ENCODE data around the gene MRPL49.

The MRPL49 gene

GRCh38 chr11:65119670-65119995 is 2.5 kb upstream of the MRPL49 start:
- TF ChIP-seq ZNF274 (IDR thresholded peaks at IDR 0.05; ENCODE audit: low read depth, low read length): no peak
- H3K4me3 ChIP-seq (ENCODE audit: low read length): no peak overlapping the region

- TF ChIP-seq ZNF274 (IDR thresholded peaks at IDR 0.05; ENCODE audit: low read depth, low read length): no peak
- H3K4me3 ChIP-seq (ENCODE audit: low read length): peak overlapping the region; percentile 76
Measured at GRCh38 chr11:65120831-65121230, 1.3 kb upstream of the MRPL49 start.

GRCh38 chr11:65121447-65121864 is 665 bp upstream of the MRPL49 start:
- no peak for TF ChIP-seq ZNF274 (IDR thresholded peaks at IDR 0.05; ENCODE audit: low read depth, low read length)
- H3K4me3 ChIP-seq (ENCODE audit: low read length): peak overlapping the region; percentile 76

- no peak for TF ChIP-seq ZNF274 (IDR thresholded peaks at IDR 0.05; ENCODE audit: low read depth, low read length)
Measured at GRCh38 chr11:65124480-65125196, 2.5 kb downstream of the MRPL49 start.

GRCh38 chr11:65125197-65126056 is 3.3 kb downstream of the MRPL49 start:
- TF ChIP-seq ZNF274 (IDR thresholded peaks at IDR 0.05; ENCODE audit: low read depth, low read length): no peak
- H3K4me3 ChIP-seq (ENCODE audit: low read length): no peak overlapping the region

More at GRCh38 chr11:65124480-65125196, 2.5 kb downstream of the MRPL49 start:
- H3K4me3 ChIP-seq (ENCODE audit: low read length): no peak overlapping the region

GRCh38 chr11:65126624-65127274 is 4.6 kb downstream of the MRPL49 start:
- no peak overlapping the region for H3K4me3 ChIP-seq (ENCODE audit: low read length)
- TF ChIP-seq ZNF274 (IDR thresholded peaks at IDR 0.05; ENCODE audit: low read depth, low read length): no peak

GRCh38 chr11:65127473-65128181 is 5.5 kb downstream of the MRPL49 start:
- TF ChIP-seq ZNF274 (IDR thresholded peaks at IDR 0.05; ENCODE audit: low read depth, low read length): no peak
- no peak overlapping the region for H3K4me3 ChIP-seq (ENCODE audit: low read length)

GRCh38 chr11:65128182-65129145 is 6.3 kb downstream of the MRPL49 start:
- H3K4me3 ChIP-seq (ENCODE audit: low read length): no peak overlapping the region
- no peak for TF ChIP-seq ZNF274 (IDR thresholded peaks at IDR 0.05; ENCODE audit: low read depth, low read length)

GRCh38 chr11:65129649-65130441 is 7.7 kb downstream of the MRPL49 start:
- TF ChIP-seq ZNF274 (IDR thresholded peaks at IDR 0.05; ENCODE audit: low read depth, low read length): no peak
- no peak overlapping the region for H3K4me3 ChIP-seq (ENCODE audit: low read length)

- no peak overlapping the region; the same call in 1 of the 2 replicates for H3K4me3 ChIP-seq (ENCODE audit: low read length)
- TF ChIP-seq ZNF274 (IDR thresholded peaks at IDR 0.05; ENCODE audit: low read depth, low read length): no peak
Measured at GRCh38 chr11:65130631-65131416, 8.7 kb downstream of the MRPL49 start.

GRCh38 chr11:65131417-65131776 is 9.3 kb downstream of the MRPL49 start:
- H3K4me3 ChIP-seq (ENCODE audit: low read length): peak overlapping the region; percentile 94; the same call in 1 of the 2 replicates
- no peak for TF ChIP-seq ZNF274 (IDR thresholded peaks at IDR 0.05; ENCODE audit: low read depth, low read length)

GRCh38 chr11:65131895-65132237 is 9.7 kb downstream of the MRPL49 start:
- TF ChIP-seq ZNF274 (IDR thresholded peaks at IDR 0.05; ENCODE audit: low read depth, low read length): no peak
- H3K4me3 ChIP-seq (ENCODE audit: low read length): peak overlapping the region; percentile 94; the same call in 1 of the 2 replicates
